Measurements from ENCODE around the gene TYSND1. TPM values are rescaled to one million over a fixed set of nuclear protein-coding genes. Genes with fewer than 3 reads are reported as not detected.

The TYSND1 gene
- total RNA-seq, 1 donor from 2014 or later, result 6.7 TPM

GRCh38 chr10:70118196-70118595 lies 28.3 kb downstream of the TYSND1 start:
- Mint-ChIP-seq H3K36me3 (ENCODE audit: low read depth, unreplicated experiment) (peaks cover 5% of the 10 kb centered on the region), H3K4me3 (ENCODE audit: unreplicated experiment) (no peak overlapping the region), H3K9me3 (ENCODE audit: unreplicated experiment) (no peaks in the 10 kb centered on the region), H3K27ac (ENCODE audit: unreplicated experiment) (no peak overlapping the region), H3K4me1 (ENCODE audit: unreplicated experiment) (peaks cover 7% of the 10 kb centered on the region), H3K27me3 (ENCODE audit: unreplicated experiment) (peaks cover 13% of the 10 kb centered on the region)
- no peak for TF ChIP-seq CTCF (IDR thresholded peaks at IDR 0.05; ENCODE audit: unreplicated experiment)
- no peak for DNase-seq (ENCODE audit: low spot score)

DNA sequence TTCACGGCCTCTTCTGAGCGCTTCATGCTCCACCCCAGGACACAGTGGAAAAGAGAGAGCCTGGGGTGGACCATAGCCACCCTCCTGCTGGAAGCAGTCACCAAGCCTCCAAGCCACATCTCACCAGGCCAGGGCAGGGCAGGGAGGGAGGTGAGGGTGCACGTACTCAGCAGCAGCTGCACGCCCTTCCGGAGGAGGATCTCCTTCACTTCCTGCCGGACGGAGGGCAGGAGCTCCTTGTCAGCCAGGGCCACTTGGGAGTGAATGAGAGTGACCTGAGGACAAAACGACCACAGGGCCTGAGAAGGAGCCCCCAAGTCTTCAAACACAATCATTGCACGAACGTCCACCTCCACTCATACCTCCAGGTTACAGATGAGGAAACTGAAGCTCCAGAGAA lies 28.9 kb downstream of the TYSND1 start:
- no peak for TF ChIP-seq CTCF (IDR thresholded peaks at IDR 0.05; ENCODE audit: unreplicated experiment)
- Mint-ChIP-seq H3K27ac (ENCODE audit: unreplicated experiment) (no peak overlapping the region), H3K36me3 (ENCODE audit: low read depth, unreplicated experiment) (peaks cover 10% of the 10 kb centered on the region), H3K9me3 (ENCODE audit: unreplicated experiment) (no peaks in the 10 kb centered on the region), H3K27me3 (ENCODE audit: unreplicated experiment) (peaks cover 13% of the 10 kb centered on the region), H3K4me3 (ENCODE audit: unreplicated experiment) (no peak overlapping the region), H3K4me1 (ENCODE audit: unreplicated experiment) (peaks cover 7% of the 10 kb centered on the region)
- DNase-seq (ENCODE audit: low spot score), result no peak

DNA sequence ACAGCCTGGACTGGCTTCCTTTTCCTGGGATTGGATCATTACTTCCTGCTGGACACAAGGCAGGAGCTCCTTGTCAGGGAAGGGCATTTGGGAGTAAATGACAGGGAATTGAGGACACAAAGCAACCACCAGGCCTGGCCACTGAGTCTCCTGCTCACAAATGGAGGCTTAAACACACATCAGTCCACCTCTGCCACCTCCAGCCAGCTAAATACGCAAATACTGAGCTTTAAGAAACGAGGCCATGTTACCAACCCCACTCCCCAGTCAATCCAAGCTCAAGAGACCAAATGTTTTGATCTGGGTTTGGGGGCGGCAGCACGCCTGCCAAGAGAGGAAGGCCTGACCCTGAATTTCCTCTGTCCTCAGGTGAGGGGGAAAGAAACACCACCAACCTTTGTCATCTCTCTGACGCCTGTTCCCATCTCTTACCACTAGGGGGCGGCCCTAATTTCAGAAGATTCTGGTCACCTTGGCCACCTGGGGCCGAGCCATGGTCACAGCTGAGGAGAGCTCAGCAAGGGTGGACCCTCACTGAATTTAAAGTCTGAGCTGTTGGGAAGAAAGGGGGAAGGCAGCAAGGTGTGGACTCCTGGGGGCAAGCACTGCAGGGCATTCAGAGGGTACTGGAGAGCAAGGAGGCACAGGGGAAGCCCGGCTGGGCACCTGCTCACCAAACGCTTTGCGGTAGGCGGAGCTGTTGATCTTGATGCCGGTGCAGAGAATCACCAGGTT lies 30.4 kb downstream of the TYSND1 start:
- peak; percentile 61 for DNase-seq (ENCODE audit: low spot score)
- Mint-ChIP-seq H3K4me3 (ENCODE audit: unreplicated experiment) (no peak overlapping the region), H3K9me3 (ENCODE audit: unreplicated experiment) (no peaks in the 10 kb centered on the region), H3K36me3 (ENCODE audit: low read depth, unreplicated experiment) (peaks cover 14% of the 10 kb centered on the region), H3K27ac (ENCODE audit: unreplicated experiment) (peak overlapping the region; percentile 96), H3K27me3 (ENCODE audit: unreplicated experiment) (peaks cover 13% of the 10 kb centered on the region), H3K4me1 (ENCODE audit: unreplicated experiment) (peaks cover 7% of the 10 kb centered on the region)
- peak; percentile 96 for TF ChIP-seq CTCF (IDR thresholded peaks at IDR 0.05; ENCODE audit: unreplicated experiment)

- peaks cover 7% of the 10 kb centered on the region for H3K4me1 Mint-ChIP-seq (ENCODE audit: unreplicated experiment)
- no peak overlapping the region for H3K27ac Mint-ChIP-seq (ENCODE audit: unreplicated experiment)
- TF ChIP-seq CTCF (IDR thresholded peaks at IDR 0.05; ENCODE audit: unreplicated experiment), result no peak
- H3K4me3 Mint-ChIP-seq (ENCODE audit: unreplicated experiment), result no peak overlapping the region
- no peak for DNase-seq (ENCODE audit: low spot score)
- peaks cover 18% of the 10 kb centered on the region for H3K36me3 Mint-ChIP-seq (ENCODE audit: low read depth, unreplicated experiment)
- no peaks in the 10 kb centered on the region for H3K9me3 Mint-ChIP-seq (ENCODE audit: unreplicated experiment)
- peaks cover 11% of the 10 kb centered on the region for H3K27me3 Mint-ChIP-seq (ENCODE audit: unreplicated experiment)
Observed at GRCh38 chr10:70114902-70115301, 31.6 kb downstream of the TYSND1 start.

- Mint-ChIP-seq H3K4me3 (ENCODE audit: unreplicated experiment) (no peak overlapping the region), H3K27ac (ENCODE audit: unreplicated experiment) (no peak overlapping the region), H3K36me3 (ENCODE audit: low read depth, unreplicated experiment) (peaks cover 29% of the 10 kb centered on the region), H3K27me3 (ENCODE audit: unreplicated experiment) (peaks cover 8% of the 10 kb centered on the region), H3K4me1 (ENCODE audit: unreplicated experiment) (peaks cover 7% of the 10 kb centered on the region), H3K9me3 (ENCODE audit: unreplicated experiment) (no peaks in the 10 kb centered on the region)
- no peak for TF ChIP-seq CTCF (IDR thresholded peaks at IDR 0.05; ENCODE audit: unreplicated experiment)
- DNase-seq (ENCODE audit: low spot score), result no peak
Observed at GRCh38 chr10:70112071-70112470, 34.4 kb downstream of the TYSND1 start.
